HCT116 (cell line): ENCODE results near the gene KCNH2.

Experiments
- CEBPB ChIP-seq: IDR thresholded peaks from 2 replicates; pipeline ENCODE4 v1.6.1; 2012; ENCODE audit warnings: low read depth
- ELF1 ChIP-seq: IDR thresholded peaks from 2 replicates; pipeline ENCODE4 v1.6.1; 2012; ENCODE audit warnings: low read depth, borderline replicate concordance
- EZH2 ChIP-seq: fragments of 200-600 bp; sonication (generic); IDR thresholded peaks from 2 replicates; pipeline ENCODE4 v1.6.1; 2017; ENCODE audit warnings: antibody characterized with exemption, mixed run types
- EZH2phosphoT487 ChIP-seq: fragments of 200-600 bp; IDR thresholded peaks from 2 replicates; pipeline ENCODE4 v1.6.1; 2018; ENCODE audit warnings: antibody characterized with exemption, borderline replicate concordance
- JUND ChIP-seq: IDR thresholded peaks from 2 replicates; pipeline ENCODE4 v1.6.1; 2012
- MAX ChIP-seq: IDR thresholded peaks from 2 replicates; pipeline ENCODE4 v1.6.1; 2012
- POLR2AphosphoS5 ChIP-seq: IDR thresholded peaks from 2 replicates; pipeline ENCODE4 v1.6.1; 2011; ENCODE audit warnings: mild to moderate bottlenecking, low read depth, low read length, moderate library complexity
- SIN3A ChIP-seq: IDR thresholded peaks from 2 replicates; pipeline ENCODE4 v1.6.1; 2012; ENCODE audit warnings: low read depth
- SRF ChIP-seq: IDR thresholded peaks from 2 replicates; pipeline ENCODE4 v1.6.1; 2012; ENCODE audit warnings: low read depth
- YY1 ChIP-seq: IDR thresholded peaks from 2 replicates; pipeline ENCODE4 v1.6.1; 2011; ENCODE audit warnings: low read length, low read depth, moderate library complexity, mild to moderate bottlenecking; ENCODE audit not compliant: insufficient replicate concordance; ENCODE audit errors: extremely low read depth
- TF ChIP-seq, protein P1 (sequence below), 3 experiments: fragments of 200-600 bp in 1 of 3; sonication (generic) in 1 of 3; IDR thresholded peaks in 2 of 3; conservative IDR thresholded peaks in 1 of 3; 2 replicates each; pipeline ENCODE4 v1.5.1; 2012 to 2017; ENCODE audit warnings: low read depth in 2 of 3, low read length in 2 of 3, antibody characterized with exemption in 1 of 3, borderline replicate concordance in 1 of 3, control low read depth in 1 of 3, mild to moderate bottlenecking in 1 of 3, mixed read lengths in 1 of 3, mixed run types in 1 of 3, moderate library complexity in 1 of 3; ENCODE audit not compliant: insufficient read depth in 1 of 3
- TF ChIP-seq, protein P2 (sequence below): IDR thresholded peaks from 2 replicates; pipeline ENCODE4 v1.6.1; 2012

- TF ChIP-seq, protein P1, sequence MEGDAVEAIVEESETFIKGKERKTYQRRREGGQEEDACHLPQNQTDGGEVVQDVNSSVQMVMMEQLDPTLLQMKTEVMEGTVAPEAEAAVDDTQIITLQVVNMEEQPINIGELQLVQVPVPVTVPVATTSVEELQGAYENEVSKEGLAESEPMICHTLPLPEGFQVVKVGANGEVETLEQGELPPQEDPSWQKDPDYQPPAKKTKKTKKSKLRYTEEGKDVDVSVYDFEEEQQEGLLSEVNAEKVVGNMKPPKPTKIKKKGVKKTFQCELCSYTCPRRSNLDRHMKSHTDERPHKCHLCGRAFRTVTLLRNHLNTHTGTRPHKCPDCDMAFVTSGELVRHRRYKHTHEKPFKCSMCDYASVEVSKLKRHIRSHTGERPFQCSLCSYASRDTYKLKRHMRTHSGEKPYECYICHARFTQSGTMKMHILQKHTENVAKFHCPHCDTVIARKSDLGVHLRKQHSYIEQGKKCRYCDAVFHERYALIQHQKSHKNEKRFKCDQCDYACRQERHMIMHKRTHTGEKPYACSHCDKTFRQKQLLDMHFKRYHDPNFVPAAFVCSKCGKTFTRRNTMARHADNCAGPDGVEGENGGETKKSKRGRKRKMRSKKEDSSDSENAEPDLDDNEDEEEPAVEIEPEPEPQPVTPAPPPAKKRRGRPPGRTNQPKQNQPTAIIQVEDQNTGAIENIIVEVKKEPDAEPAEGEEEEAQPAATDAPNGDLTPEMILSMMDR (IDR thresholded peaks at IDR 0.05 in 2 of 3, conservative IDR thresholded peaks at IDR 0.05 in 1 of 3; ENCODE audit: borderline replicate concordance in 1 of 3, insufficient read depth in 1 of 3, low read depth in 2 of 3, low read length in 2 of 3) = no peak
- TF ChIP-seq JUND (no peak), SIN3A (no peak), ELF1 (no peak), EZH2phosphoT487 (no peak), POLR2AphosphoS5 (no peak), SRF (no peak), CEBPB (no peak), YY1 (no peak), MAX (no peak), EZH2 (no peak)
- TF ChIP-seq, protein P2, sequence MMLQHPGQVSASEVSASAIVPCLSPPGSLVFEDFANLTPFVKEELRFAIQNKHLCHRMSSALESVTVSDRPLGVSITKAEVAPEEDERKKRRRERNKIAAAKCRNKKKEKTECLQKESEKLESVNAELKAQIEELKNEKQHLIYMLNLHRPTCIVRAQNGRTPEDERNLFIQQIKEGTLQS = no peak
These were observed 31.5 kb downstream of the KCNH2 start for GRCh38 chr7:150946421-150947240.
